Pancreas (tissue), 10 donors: ENCODE results near the gene MAS1L. TPM values are rescaled to one million over a fixed set of nuclear protein-coding genes. Genes with fewer than 3 reads are reported as not detected.

Experiments used
- ATAC-seq, 4 donors: fragments of 200-7000 bp; cut with Tn5 transposase; one replicate each; pipeline versions ENCODE4 v1.8.0 to v1.9.1; 2020; ENCODE audit warnings: mild to moderate bottlenecking in 4 of 4, moderate library complexity in 4 of 4
- DNase-seq, 6 donors: peaks; one replicate each; pipeline ENCODE4 v3.0.0-alpha.2; 2020
- FAIRE-seq: peaks from 2 replicates; lab custom pipeline; 2012; peaks lifted over from hg19 to GRCh38; lab: Jason Lieb, UNC
- H3K27ac ChIP-seq, 4 donors: fragments of 200-600 bp; sonication (generic); 1 replicate in 3 of 4; 2 replicates in 1 of 4; pipeline versions ENCODE4 v1.5.0 to v1.8.0; 2020
- H3K27me3 ChIP-seq, 4 donors: fragments of 200-600 bp; one replicate each; pipeline ENCODE4 v1.8.0; 2021
- H3K36me3 ChIP-seq, 3 donors: fragments of 200-600 bp; sonication (generic) in 1 of 3; one replicate each; pipeline versions ENCODE4 v1.5.0 to v1.8.0; 2020 to 2021
- H3K4me1 ChIP-seq, 3 donors: fragments of 200-600 bp; one replicate each; pipeline ENCODE4 v1.8.0; 2021
- H3K4me3 ChIP-seq, 4 donors: fragments of 200-600 bp; sonication (generic) in 2 of 4; one replicate each; pipeline versions ENCODE4 v1.5.0 to v1.8.0; 2020 to 2021
- H3K9me3 ChIP-seq, 4 donors: fragments of 200-600 bp; one replicate each; pipeline ENCODE4 v1.8.0; 2021
- WGBS, 2 donors: extraction: QIAGEN DNeasy Blood & Tissue Kit; methylation state at CpG; one replicate each; pipeline ENCODE4 v1.1.7; 2013; 5-methylcytosine and 5-hydroxymethylcytosine counted together
- intact Hi-C, 3 donors: fragments of 100-400 bp; cut with DNase I; formaldehyde crosslinking; loops; one replicate each; pipeline versions ENCODE4 v1.11.1 to v1.14.2; 2022
- polyA plus RNA-seq, 2 donors: library from polyadenylated mRNA; stranded (reverse); fragments of 200-250 nt; gene quantifications; one replicate each; pipeline ENCODE4 v1.2.3, GENCODE V29; 2013
- total RNA-seq, 6 donors: library from RNA; stranded (reverse); fragmentation: NEBNext Ultra II Directional in 4 of 6; extraction: Animal tissue kit (Norgen Biotek cat#: 25700) in 4 of 6; gene quantifications; one replicate each; pipeline versions ENCODE4 v1.2.1 to v1.2.4, GENCODE V29; 2021 to 2023
- TF ChIP-seq, protein P1 (sequence below), 4 donors: fragments of 200-600 bp; sonication (generic) in 3 of 4; IDR thresholded peaks; one replicate each; pipeline versions ENCODE4 v1.5.0 to v1.8.0; 2021; ENCODE audit warnings: antibody characterized with exemption in 4 of 4
- donor health status: healthy with polysubstance abuse.
- donor health status: DM: no; HTN: no; CAD: no; lungs with moderate emphysema.
- donor health status: DM: no; HTN: no; CAD: no.
- donor health status: control.
- donor health status: control.
- donor health status: Bipolar disorder and iron deficiency.
- donor health status: DM: yes; HTN: yes; CAD: no.
- donor health status: DM: no; HTN: no; CAD: no.
- donor health status: DM: no; HTN: no; CAD: no.
- donor health status: DM: yes; HTN: yes; CAD: no.

The MAS1L gene, protein sequence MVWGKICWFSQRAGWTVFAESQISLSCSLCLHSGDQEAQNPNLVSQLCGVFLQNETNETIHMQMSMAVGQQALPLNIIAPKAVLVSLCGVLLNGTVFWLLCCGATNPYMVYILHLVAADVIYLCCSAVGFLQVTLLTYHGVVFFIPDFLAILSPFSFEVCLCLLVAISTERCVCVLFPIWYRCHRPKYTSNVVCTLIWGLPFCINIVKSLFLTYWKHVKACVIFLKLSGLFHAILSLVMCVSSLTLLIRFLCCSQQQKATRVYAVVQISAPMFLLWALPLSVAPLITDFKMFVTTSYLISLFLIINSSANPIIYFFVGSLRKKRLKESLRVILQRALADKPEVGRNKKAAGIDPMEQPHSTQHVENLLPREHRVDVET
- total RNA-seq = not detected
- polyA plus RNA-seq = not detected

DNA sequence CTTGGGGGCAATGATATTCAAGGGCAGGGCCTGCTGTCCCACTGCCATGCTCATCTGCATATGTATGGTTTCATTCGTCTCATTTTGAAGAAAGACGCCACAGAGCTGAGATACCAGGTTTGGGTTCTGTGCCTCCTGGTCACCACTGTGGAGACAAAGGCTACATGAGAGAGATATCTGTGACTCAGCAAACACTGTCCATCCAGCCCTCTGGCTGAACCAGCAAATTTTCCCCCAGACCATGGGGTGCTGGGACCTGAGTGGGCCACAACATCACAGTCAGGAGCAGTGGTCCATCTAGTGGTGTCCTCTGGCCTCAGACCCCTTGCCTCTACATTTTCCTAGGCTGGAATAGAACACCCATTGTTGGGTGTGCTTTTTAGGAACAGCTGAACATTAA is at the start of gene MAS1L:
TSS of gene MAS1L (minus strand) at position 297 of the 400 bp plus-strand sequence. CDS start at position 243, 54 bp downstream.
- no peak within 1 kb of the TSS for H3K4me3 ChIP-seq
- H3K36me3 ChIP-seq = no peaks in the 10 kb centered on the region
- intact Hi-C loops = no loop called here
- no peak for FAIRE-seq
- H3K4me1 ChIP-seq = no peaks in the 10 kb centered on the region
- TF ChIP-seq, protein P1, sequence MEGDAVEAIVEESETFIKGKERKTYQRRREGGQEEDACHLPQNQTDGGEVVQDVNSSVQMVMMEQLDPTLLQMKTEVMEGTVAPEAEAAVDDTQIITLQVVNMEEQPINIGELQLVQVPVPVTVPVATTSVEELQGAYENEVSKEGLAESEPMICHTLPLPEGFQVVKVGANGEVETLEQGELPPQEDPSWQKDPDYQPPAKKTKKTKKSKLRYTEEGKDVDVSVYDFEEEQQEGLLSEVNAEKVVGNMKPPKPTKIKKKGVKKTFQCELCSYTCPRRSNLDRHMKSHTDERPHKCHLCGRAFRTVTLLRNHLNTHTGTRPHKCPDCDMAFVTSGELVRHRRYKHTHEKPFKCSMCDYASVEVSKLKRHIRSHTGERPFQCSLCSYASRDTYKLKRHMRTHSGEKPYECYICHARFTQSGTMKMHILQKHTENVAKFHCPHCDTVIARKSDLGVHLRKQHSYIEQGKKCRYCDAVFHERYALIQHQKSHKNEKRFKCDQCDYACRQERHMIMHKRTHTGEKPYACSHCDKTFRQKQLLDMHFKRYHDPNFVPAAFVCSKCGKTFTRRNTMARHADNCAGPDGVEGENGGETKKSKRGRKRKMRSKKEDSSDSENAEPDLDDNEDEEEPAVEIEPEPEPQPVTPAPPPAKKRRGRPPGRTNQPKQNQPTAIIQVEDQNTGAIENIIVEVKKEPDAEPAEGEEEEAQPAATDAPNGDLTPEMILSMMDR (IDR thresholded peaks at IDR 0.05) = no peak
- WGBS, 2 donors = 91% methylated on average over 2 of the region's 2 CpGs
- H3K27me3 ChIP-seq = no peaks in the 10 kb centered on the region
- no peak for DNase-seq
- H3K27ac ChIP-seq = no peak within 1 kb of the TSS
- no peak for ATAC-seq
- H3K9me3 ChIP-seq = no peaks in the 10 kb centered on the region

GRCh38 chr6:29532320-29532951 is 44.7 kb upstream of the MAS1L start:
- no peak for FAIRE-seq
- Histone ChIP-seq H3K4me3 (no peak overlapping the region), H3K27me3 (no peaks in the 10 kb centered on the region), H3K9me3 (no peaks in the 10 kb centered on the region), H3K36me3 (no peaks in the 10 kb centered on the region), H3K27ac (no peak overlapping the region), H3K4me1 (no peaks in the 10 kb centered on the region)
- no peak for ATAC-seq
- 56 to 64% methylated on average over 2 of the region's 2 CpGs for WGBS, 2 donors
- no peak for DNase-seq
- intact Hi-C loops = no loop called here
- TF ChIP-seq, protein P1 (IDR thresholded peaks at IDR 0.05) = no peak

DNA sequence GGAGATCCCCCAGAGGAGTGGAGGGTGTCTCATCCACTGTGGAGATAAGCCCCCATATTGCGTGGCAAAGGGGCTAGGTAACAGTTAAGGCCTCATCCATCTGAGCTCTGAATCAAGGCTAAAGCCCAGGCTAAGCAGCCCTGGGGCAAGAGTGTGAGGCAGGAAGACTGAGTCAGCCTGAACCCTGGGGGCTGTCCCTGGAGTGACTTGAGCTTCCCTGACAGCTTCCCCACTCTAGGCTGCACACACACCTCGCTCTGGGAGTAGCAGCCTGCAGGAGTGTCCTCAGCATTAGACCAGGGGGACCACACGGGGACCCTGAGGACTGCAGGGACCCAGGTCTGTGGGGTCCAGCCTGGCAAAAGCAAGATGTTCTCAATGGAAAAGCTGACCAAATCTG is 43.9 kb upstream of the MAS1L start:
- TF ChIP-seq, protein P1 (IDR thresholded peaks at IDR 0.05) = no peak
- Histone ChIP-seq H3K9me3 (no peaks in the 10 kb centered on the region), H3K4me3 (no peak overlapping the region), H3K36me3 (no peaks in the 10 kb centered on the region), H3K27me3 (no peaks in the 10 kb centered on the region), H3K27ac (no peak overlapping the region), H3K4me1 (no peaks in the 10 kb centered on the region)
- FAIRE-seq (no peak), DNase-seq (no peak), ATAC-seq (no peak)
- intact Hi-C loops = no loop called here
- 62 to 79% methylated on average over 3 of the region's 3 CpGs for WGBS, 2 donors

DNA sequence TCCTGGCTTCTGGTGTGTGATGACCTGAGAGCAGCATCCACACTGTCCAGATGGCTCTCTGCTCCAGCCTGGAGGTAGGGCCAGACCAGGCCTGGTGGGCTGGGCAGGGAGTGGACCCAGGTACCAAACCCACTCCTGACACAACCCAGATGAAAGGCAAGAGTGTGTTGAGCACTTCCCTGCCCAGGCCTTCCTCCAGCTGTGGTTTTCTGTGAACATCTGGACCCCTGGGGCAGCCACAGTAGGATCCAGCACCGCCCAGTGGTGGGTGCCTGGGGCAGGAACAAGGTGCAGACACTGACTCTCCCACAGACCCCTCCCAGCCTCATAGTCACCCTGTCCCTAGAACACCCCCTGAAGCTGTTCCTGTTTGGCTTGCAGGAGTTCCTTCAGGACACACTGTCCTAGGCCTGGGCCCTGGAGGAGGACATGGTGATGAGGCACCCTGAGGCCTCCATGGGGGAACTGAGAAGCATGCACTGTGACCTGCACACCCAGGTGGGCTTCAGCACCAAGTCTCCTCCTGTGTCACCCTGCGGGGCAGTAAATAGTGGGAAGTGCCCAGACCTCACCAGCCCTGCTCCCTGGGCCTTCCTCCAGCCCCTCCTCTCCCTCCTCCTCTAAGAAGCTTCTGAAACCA is 43.0 kb upstream of the MAS1L start:
- FAIRE-seq (no peak), ATAC-seq (no peak)
- TF ChIP-seq, protein P1 (IDR thresholded peaks at IDR 0.05) = no peak

More for the DNA sequence above, 43.0 kb upstream of the MAS1L start:
- Histone ChIP-seq H3K4me3 (no peak overlapping the region), H3K9me3 (no peaks in the 10 kb centered on the region), H3K36me3 (no peaks in the 10 kb centered on the region), H3K4me1 (no peaks in the 10 kb centered on the region), H3K27me3 (no peaks in the 10 kb centered on the region), H3K27ac (no peak overlapping the region)
- DNase-seq = no peak
- 90 to 93% methylated on average over 2 of the region's 2 CpGs for WGBS, 2 donors
- intact Hi-C loops = no loop called here
